Measurements from ENCODE around the gene CCL4L2.
"Not testable (repeated sequence)": the region's sequence is repeated elsewhere in the genome, so short reads cannot be mapped to it uniquely, and the experiment has no call there.

Gene CCL4L2

DNA sequence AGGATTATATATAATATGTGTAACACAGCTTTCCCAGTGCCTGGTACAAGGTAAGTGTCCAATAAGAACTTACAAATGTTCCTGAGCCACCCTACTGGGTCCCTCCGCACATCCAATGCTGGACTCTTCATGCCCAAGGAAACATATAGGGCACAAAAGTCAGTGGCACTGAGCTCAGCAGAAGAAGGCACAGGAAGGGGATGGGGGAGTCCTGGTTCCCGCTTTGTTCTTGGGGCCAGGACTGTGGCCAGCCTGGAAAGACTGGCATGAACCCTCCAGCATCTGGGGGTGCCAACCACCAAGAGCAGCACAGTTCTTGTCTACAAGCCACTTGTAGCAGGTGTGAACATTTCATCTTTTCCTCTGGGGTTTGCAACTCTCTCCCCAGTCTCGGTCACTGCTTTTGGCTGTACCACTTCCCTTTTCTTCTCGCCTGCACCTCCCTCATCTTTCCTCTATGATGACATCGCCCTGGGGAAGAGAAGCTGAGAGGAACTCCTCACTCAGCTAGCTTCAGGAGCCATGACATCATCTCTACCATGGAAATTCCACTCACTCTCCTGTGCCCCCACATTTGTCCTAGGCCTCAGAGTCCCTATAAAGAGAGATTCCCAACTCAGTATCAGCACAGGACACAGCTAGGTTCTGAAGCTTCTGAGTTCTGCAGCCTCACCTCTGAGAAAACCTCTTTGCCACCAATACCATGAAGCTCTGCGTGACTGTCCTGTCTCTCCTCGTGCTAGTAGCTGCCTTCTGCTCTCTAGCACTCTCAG is at the start of gene CCL4L2:
Gene CCL4L2, plus strand, starts transcription at position 625 of the 773 bp plus-strand sequence.
- H3K4me3 ChIP-seq (ENCODE audit: low read depth, low read length); DNase-seq (ENCODE audit: low read depth): not testable (repeated sequence)

DNA sequence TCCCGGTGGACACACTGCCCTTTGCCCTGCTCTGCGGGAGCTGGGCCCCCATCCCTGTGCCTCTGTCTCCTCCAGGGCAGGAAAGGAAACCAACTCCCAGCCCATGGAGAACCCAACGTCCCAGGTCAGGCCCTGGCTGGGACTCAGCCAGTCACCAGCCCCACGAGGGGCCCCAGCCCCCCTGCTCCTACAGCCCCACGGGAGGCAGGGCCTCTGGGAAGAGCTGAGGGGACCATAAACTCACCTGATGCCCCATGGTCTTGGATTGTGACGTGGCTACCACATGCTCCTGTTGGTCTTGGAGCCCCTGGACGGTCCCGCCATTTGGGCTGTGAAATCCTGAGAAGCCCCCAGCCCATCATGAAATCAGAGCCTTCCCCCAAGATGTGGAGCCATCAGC is 42.0 kb upstream of the CCL4L2 start:
- H3K4me3 ChIP-seq (ENCODE audit: low read depth, low read length); DNase-seq (ENCODE audit: low read depth): not testable (repeated sequence)

DNA sequence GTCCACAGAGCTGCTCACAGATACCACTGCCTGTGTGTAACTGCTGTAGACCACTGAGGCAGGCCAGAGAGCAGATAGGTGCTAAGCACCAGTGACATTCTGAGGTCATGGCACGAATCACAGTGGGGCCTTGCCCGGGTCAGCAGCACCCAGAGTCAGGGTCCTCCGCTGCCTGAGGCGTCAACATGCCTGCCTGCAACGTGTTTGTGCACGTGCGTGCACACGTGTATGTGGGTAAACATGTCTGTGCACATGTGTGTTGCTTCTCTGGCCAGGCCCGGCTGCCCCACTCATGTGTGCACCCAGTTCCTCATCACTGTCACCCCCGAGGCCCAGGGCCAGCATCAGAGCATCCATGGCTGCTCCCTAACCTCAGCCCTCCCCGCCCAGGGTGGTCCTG is 34.3 kb upstream of the CCL4L2 start, which contains the start of gene TBC1D3B:
Gene TBC1D3B, minus strand, starts transcription at position 101 of the 400 bp plus-strand sequence. CDS start 1,586 bp downstream, outside the sequence.
- DNase-seq (ENCODE audit: low read depth); H3K4me3 ChIP-seq (ENCODE audit: low read depth, low read length): not testable (repeated sequence)

DNA sequence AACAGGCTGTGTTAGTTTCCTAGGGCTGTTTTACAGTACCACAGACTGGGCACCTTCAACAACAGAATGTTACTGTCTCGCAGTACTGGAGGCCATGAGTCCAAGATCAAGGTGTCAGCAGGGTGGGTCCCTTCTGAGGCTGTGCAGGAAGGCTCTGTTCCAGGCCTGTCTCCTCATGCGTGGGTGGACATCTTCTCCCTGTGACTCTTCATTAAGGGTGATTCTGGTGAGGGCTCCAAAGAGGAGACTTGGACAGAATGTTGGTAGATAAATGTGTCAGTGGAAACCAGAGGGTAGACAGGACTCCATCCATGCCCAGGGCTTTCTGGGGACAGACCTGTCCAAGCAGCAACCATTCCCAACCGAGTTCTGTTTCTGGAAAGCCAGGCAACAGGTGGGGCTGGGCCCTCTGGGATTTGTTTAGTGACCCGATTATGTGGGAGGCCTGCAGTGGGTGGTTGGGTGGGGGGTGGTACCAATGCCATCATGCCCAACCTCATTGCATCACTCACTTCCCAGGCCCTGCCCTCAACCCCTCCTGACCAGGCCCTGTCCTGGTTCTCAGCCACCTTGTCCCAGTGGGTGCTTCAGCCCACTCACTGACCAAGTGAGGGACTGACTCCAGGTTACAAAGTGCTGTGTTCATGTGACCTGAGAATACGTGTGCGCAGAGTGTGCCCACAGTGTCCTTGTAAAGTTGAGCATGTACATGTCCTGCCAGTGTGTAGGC is 29.3 kb upstream of the CCL4L2 start:
- H3K4me3 ChIP-seq (ENCODE audit: low read depth, low read length); DNase-seq (ENCODE audit: low read depth): not testable (repeated sequence)

DNA sequence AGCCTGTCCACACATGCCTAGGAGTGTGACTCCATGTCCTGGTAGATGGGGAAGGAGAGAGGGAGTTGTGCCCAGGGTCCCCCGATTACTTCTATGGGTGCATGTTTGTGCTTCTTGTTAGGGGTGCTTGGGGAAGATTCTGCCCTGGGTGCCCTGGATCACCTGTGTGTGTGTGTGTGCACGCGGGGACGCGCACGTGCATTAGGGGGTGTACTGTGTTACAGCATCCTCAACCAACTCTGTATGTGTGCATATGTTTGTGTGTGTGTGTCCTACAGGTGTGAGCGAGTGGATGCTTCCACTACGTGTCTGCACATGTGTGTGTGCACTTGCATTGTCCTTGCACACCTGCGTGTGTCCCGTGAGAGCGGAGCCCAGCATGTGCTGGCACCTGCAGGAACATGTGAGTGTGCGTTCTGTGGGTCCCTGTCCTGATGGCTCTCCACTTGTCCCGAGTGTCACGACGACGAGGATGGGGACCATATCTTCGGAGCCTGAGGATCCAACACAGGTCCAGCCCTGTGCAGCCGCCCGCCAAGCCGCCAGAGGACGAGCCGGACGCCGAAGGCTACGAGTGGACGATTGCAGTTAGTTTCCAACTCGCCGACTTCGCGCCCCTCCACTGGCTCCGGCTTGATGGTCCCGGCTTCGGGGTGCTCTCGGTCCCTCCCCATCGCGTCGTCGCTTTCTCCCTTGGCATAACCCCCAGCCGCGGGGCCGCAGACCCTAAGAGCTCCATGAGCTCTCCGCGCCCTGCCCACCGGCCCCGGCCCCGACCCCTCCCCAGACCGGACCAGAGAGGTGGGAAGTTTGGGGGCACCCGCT is 28.5 kb upstream of the CCL4L2 start:
- TF ChIP-seq, protein P1, sequence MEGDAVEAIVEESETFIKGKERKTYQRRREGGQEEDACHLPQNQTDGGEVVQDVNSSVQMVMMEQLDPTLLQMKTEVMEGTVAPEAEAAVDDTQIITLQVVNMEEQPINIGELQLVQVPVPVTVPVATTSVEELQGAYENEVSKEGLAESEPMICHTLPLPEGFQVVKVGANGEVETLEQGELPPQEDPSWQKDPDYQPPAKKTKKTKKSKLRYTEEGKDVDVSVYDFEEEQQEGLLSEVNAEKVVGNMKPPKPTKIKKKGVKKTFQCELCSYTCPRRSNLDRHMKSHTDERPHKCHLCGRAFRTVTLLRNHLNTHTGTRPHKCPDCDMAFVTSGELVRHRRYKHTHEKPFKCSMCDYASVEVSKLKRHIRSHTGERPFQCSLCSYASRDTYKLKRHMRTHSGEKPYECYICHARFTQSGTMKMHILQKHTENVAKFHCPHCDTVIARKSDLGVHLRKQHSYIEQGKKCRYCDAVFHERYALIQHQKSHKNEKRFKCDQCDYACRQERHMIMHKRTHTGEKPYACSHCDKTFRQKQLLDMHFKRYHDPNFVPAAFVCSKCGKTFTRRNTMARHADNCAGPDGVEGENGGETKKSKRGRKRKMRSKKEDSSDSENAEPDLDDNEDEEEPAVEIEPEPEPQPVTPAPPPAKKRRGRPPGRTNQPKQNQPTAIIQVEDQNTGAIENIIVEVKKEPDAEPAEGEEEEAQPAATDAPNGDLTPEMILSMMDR (conservative IDR thresholded peaks at IDR 0.05; ENCODE audit: low read depth, low read length), result peak; percentile 24
- peak overlapping the region; percentile 65 for H3K4me3 ChIP-seq (ENCODE audit: low read depth, low read length)
- peak; percentile 28 for DNase-seq (ENCODE audit: low read depth)

DNA sequence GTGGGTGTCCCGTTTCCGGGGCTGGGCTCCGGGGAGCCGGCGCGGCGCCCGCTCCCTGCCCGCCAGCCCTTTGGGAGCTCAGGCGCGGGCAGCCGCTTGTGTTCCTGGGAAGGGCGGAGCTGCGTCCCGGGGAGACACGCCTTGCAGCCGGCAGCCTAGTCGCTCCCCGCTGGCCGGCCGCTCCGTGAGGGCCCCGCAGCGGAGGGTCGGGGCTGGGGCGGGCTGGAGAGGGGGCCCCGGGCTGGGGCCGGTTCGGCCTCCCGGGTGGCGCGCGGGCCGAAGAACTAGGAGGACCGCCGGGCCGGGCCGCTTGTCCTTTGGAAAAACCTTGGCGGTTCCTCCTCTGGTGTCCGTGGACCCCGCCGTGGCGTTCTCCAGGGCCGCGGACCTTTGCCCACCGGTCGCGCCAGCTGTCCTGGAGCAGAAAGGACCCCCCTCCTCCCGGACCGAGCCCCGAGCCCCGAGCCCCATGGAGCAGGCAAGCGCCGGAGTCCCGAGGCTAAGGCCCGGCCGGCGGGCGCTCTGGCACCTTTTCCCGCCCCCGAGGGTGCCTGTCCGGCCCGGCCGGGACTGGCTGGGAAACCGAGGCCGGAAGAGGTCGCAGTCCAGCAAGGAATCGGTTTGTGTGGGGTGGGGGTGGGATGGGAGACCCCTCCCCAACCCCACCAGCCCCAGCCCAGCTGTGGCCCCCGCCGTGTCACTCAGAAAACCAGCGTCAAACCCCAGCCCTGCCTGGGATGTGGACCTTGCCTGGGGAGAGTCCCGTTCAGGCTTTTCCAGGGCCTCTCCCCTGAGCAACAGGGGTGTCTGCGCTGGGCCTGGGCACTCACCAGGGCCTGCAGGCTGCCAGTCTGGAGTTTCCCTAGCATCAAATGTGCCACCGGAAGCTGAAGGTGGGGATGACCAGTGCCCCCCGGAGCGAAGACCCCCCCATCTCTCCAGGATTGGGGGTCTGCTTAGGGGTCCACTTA is 27.6 kb upstream of the CCL4L2 start:
- TF ChIP-seq, protein P1 (conservative IDR thresholded peaks at IDR 0.05; ENCODE audit: low read depth, low read length), result no peak
- H3K4me3 ChIP-seq (ENCODE audit: low read depth, low read length), result peak overlapping the region; percentile 65
- DNase-seq (ENCODE audit: low read depth), result peak; percentile 76

DNA sequence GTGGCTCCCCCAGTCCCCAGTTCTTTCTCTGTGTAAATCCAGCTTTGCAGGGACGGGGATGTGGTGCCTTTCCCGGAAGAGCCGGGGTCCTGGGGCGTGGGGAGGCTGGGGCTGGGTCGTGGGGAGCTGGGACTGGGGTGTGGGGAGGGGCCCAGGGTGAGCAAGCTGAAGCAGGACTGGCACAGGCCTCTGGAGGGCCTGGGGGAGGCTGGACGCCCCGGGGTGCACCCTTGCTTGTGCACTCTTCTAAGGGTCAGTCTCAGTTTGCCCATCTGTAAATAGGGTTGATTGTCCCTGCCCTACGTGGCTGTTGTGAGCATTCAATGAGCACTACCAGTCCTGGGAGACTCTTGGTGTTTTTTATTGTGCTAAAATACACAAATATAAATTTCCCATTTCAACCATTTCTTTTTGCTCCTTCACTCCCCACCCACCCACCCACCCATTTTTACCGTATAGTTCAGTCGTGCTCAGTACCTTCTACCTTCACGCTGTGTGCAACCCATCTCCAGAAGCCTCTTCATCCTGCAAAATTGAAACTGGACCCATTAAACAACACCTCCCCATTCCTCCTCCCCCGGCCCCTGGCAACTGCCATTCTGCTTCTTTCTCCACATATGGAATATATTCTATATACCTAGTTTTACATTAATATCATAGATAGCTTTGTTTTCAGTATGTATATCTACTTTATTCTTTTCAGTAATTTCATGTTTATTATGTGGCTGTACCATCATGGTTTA is 26.7 kb upstream of the CCL4L2 start:
- TF ChIP-seq, protein P1 (conservative IDR thresholded peaks at IDR 0.05; ENCODE audit: low read depth, low read length), result no peak
- no peak overlapping the region for H3K4me3 ChIP-seq (ENCODE audit: low read depth, low read length)
- DNase-seq (ENCODE audit: low read depth), result no peak

DNA sequence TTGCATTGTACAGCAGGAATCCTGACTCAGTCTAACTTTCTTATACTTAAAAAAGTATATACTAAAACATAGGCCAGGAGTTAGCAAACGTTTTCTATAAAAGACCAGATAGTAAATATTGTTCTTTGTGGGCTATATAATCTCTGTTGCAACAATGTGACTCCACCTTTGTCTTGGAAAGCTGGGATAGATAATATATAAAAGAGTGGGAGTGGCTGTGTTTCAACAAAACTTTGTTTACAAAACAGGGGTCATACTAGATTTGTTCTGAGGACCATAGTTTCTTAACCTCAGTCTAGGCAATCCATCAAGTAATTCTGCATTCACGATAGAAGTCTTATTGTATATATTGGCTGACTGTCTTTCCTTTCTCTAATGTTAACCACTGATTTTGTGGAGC is 25.4 kb upstream of the CCL4L2 start:
- no peak overlapping the region for H3K4me3 ChIP-seq (ENCODE audit: low read depth, low read length)
- TF ChIP-seq, protein P1 (conservative IDR thresholded peaks at IDR 0.05; ENCODE audit: low read depth, low read length), result no peak

DNA sequence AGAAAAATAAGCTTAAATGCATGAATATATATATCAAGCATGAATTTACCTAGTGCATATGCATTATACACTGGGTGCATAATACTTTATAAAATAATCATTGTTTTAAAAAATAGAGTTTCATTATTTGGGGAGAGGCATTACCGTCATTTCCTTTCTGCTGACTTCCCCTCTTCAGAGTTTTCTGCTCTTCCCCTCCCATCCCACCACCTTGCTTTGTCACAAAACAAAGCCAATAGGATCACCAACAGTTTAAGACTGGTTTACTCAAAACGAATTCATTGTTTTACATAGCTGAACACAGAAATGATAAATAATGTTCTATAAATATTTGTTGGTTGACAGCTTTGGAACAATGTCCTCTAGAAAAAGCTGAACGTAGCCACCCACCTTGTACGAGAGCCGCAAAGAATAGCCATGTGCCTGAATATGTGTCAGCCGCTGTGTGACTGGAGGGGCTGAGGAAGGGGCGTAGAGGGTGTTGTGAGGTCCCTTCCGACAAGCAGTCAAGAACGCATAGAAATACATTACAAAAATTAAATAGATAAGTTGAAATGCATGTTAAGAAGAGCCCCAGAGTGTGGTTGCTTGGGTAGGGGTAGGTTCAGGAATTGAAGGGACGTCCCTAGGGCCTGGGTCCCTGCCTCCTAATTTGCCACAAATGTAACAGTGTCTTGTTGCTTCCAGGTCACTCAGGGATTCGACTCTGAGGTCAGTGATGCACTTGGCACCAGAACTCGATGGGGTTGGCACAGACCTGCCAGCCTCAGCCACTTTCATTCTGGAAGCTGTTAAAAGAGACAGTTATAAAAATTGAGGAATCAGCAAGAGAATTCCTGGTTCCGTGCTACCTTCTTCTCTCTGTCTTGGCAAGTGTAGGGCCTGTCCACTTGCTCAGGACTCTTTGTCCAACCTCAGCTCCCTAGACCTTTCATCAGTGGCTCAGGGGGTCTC is 23.8 kb upstream of the CCL4L2 start:
- not testable (repeated sequence) for H3K4me3 ChIP-seq (ENCODE audit: low read depth, low read length); DNase-seq (ENCODE audit: low read depth)

More for the DNA sequence above, 25.4 kb upstream of the CCL4L2 start:
- no peak for DNase-seq (ENCODE audit: low read depth)

DNA sequence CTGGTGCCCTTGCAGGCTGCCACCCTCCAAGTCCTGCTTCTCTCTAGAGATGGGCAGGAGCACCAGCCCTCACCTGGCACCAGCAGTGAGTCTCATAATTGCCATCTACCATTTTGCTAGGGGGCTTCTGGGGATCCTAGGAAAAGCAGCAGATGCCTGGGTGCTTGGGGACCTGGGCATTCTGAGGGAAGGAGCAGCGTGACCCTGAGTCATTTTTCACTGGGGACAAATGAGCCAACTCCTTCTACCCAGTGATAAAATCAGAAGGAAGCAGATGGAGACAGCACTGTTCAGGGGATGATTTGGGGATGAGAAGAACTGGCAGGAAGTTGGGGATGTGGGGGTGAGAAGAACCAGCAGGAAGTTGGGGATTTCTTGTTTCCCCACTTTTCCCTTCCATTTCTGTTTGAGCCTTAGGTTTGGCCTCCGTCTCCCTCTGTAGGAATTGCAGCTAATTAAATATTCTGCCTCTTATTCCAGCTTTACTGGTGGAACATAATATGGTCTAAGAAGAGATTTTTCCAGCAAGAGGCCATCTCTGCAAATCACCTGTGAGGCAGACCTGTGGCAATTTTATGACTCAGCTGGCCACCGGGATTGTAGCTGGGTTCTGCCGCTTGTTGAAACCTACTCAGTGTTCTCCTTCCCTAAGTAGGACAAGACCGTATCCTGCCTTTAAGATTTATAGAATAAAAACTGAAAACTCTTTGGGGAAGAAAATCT is 22.8 kb upstream of the CCL4L2 start:
- not testable (repeated sequence) for H3K4me3 ChIP-seq (ENCODE audit: low read depth, low read length); DNase-seq (ENCODE audit: low read depth)
